CD4-positive, alpha-beta T cell treated with Interleukin-2 at 100 ng/mL for 4 hours (primary cell): ENCODE results near the gene CDNF.
"Not testable (repeated sequence)": the region's sequence is repeated elsewhere in the genome, so short reads cannot be mapped to it uniquely, and the experiment has no call there.

Experiments used
- DNase-seq: peaks from one replicate; pipeline ENCODE4 v3.0.0-alpha.2; 2020; ENCODE audit warnings: low spot score

Gene CDNF

GRCh38 chr10:14838582-14839304 is 906 bp upstream of the CDNF start:
- peak; percentile 2 for DNase-seq

- no peak for DNase-seq
These were observed 657 bp downstream of the CDNF start for GRCh38 chr10:14837003-14837756.

- no peak for DNase-seq
These were observed 1.6 kb downstream of the CDNF start for GRCh38 chr10:14836208-14836607.

- no peak for DNase-seq
These were observed 4.7 kb downstream of the CDNF start for GRCh38 chr10:14833106-14833505.

- DNase-seq: no peak
These were observed 11.6 kb downstream of the CDNF start for GRCh38 chr10:14826076-14826829.

GRCh38 chr10:14823966-14824365 is 13.9 kb downstream of the CDNF start:
- no peak for DNase-seq

GRCh38 chr10:14822879-14823755 is 14.7 kb downstream of the CDNF start:
- peak; percentile 64 for DNase-seq

GRCh38 chr10:14821635-14822375 is 16.0 kb downstream of the CDNF start:
- DNase-seq: no peak

- DNase-seq: no peak
These were observed 17.1 kb downstream of the CDNF start for GRCh38 chr10:14820775-14821154.

- no peak for DNase-seq
These were observed 17.6 kb downstream of the CDNF start for GRCh38 chr10:14820010-14820774.

GRCh38 chr10:14816717-14817116 is 21.1 kb downstream of the CDNF start:
- not testable (repeated sequence) for DNase-seq

- no peak for DNase-seq
These were observed 22.2 kb downstream of the CDNF start for GRCh38 chr10:14815681-14816080.

GRCh38 chr10:14812271-14812670 is 25.6 kb downstream of the CDNF start:
- DNase-seq: no peak

- DNase-seq: no peak
These were observed 26.6 kb downstream of the CDNF start for GRCh38 chr10:14810969-14811953.

GRCh38 chr10:14806318-14806717 is 31.5 kb downstream of the CDNF start:
- no peak for DNase-seq

GRCh38 chr10:14803827-14804226 is 34.0 kb downstream of the CDNF start:
- DNase-seq: no peak

- no peak for DNase-seq
These were observed 36.1 kb downstream of the CDNF start for GRCh38 chr10:14801723-14802122.

GRCh38 chr10:14800397-14800796 is 37.4 kb downstream of the CDNF start:
- no peak for DNase-seq

GRCh38 chr10:14798636-14799035 is 39.2 kb downstream of the CDNF start:
- no peak for DNase-seq
